Measurements from ENCODE around the gene PDE4D. TPM values are rescaled to one million over a fixed set of nuclear protein-coding genes. Genes with fewer than 3 reads are reported as not detected.

Gene PDE4D
- total RNA-seq, 1 donor from 2014 or later = 85.8 TPM

DNA sequence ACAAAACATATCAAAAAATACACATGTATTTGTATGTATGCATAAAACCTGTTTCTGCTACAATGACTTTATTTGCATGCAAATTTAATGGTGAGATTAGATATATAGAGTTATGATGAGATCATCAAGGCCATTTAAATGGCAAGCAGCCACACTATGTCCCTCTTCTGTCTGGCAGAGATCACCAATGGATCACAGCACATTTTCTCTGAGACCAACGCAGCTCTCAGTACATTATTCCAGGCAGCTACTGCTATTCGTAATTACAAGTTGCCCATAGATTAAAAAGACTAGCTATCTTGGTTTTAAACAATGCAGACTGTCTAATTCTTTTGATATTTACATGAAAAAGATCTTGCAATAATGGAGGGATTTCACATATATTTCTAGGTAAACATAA lies 629.5 kb downstream of the PDE4D start:
- Histone ChIP-seq H3K9me3 (no peaks in the 10 kb centered on the region), H3K27me3 (no peaks in the 10 kb centered on the region), H3K27ac (no peak overlapping the region), H3K36me3 (no peaks in the 10 kb centered on the region), H3K4me3 (no peak overlapping the region), H3K4me1 (no peaks in the 10 kb centered on the region)
- intact Hi-C loops (cut with DNase I) = no loop called here
- ATAC-seq = no peak
- no peak for TF ChIP-seq CTCF (IDR thresholded peaks at IDR 0.05)
- DNase-seq = no peak

- Histone ChIP-seq H3K4me3 (no peak overlapping the region), H3K9me3 (no peaks in the 10 kb centered on the region), H3K27ac (no peak overlapping the region), H3K36me3 (no peaks in the 10 kb centered on the region), H3K27me3 (no peaks in the 10 kb centered on the region), H3K4me1 (no peaks in the 10 kb centered on the region)
- DNase-seq (no peak), ATAC-seq (no peak)
- intact Hi-C loops (cut with DNase I) = no loop called here
- no peak for TF ChIP-seq CTCF (IDR thresholded peaks at IDR 0.05)
Observed at GRCh38 chr5:59261969-59262368, 631.6 kb downstream of the PDE4D start.

DNA sequence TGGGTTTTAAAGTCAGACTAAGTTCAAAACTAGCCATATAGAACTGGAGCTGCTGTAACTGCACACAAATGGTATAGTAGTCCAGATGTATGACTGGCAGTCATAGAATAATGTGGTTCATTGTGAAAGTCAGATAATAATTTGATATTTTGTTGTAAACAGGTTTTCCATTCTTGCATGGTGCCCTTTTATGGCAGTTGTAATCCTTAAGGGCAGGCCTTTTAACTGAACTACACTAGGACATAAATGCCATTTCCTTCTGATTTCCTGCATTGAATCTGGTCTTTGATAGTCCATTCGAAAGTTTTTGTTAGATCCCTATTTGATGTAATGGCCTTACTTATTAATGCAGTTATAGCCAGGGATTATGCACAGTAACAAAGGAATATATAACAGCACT lies 632.6 kb downstream of the PDE4D start:
- Histone ChIP-seq H3K36me3 (no peaks in the 10 kb centered on the region), H3K4me1 (no peaks in the 10 kb centered on the region), H3K4me3 (no peak overlapping the region), H3K27me3 (no peaks in the 10 kb centered on the region), H3K9me3 (no peaks in the 10 kb centered on the region), H3K27ac (no peak overlapping the region)
- intact Hi-C loops (cut with DNase I) = no loop called here
- no peak for TF ChIP-seq CTCF (IDR thresholded peaks at IDR 0.05)
- no peak for ATAC-seq
- no peak for DNase-seq

GRCh38 chr5:59260200-59260599 lies 633.3 kb downstream of the PDE4D start:
- no peaks in the 10 kb centered on the region for H3K36me3 ChIP-seq
- no peak overlapping the region for H3K27ac ChIP-seq
- intact Hi-C loops (cut with DNase I) = no loop called here
- no peak overlapping the region for H3K4me3 ChIP-seq
- no peaks in the 10 kb centered on the region for H3K27me3 ChIP-seq
- DNase-seq (no peak), ATAC-seq (no peak)
- TF ChIP-seq CTCF (IDR thresholded peaks at IDR 0.05) = no peak
- no peaks in the 10 kb centered on the region for H3K4me1 ChIP-seq
- H3K9me3 ChIP-seq = no peaks in the 10 kb centered on the region

DNA sequence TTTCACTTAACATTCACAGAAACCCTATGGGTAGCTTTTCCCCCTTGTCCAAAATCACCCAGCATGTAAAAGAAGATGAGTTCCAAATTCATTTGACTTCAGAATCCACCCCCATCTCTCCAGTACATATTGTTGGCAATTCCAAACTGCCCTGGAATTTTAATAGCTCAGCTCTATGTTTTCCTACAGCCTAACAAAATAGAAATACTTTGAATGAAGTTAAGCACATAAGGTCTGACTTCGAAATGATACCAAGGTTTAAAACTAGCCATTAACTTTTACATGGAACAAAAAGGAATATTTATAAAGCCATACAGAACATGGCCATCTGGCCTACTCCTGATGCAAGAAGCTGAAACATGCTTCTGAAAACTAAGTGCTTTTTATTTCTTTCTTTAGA lies 634.3 kb downstream of the PDE4D start:
- no peak for TF ChIP-seq CTCF (IDR thresholded peaks at IDR 0.05)
- no peak overlapping the region for H3K27ac ChIP-seq
- intact Hi-C loops (cut with DNase I) = no loop called here

More for the DNA sequence above, 634.3 kb downstream of the PDE4D start:
- Histone ChIP-seq H3K9me3 (no peaks in the 10 kb centered on the region), H3K27me3 (no peaks in the 10 kb centered on the region), H3K36me3 (no peaks in the 10 kb centered on the region), H3K4me3 (no peak overlapping the region), H3K4me1 (no peaks in the 10 kb centered on the region)
- DNase-seq (no peak), ATAC-seq (no peak)

All from upper lobe of right lung (tissue), 1 donor.